Stimulated activated CD4-positive, alpha-beta T cell treated with anti-CD3 and anti-CD28 coated beads, Interleukin-12 subunit alpha, Interleukin-12 subunit beta, amount 100 ng/mL, for 24 hours (primary cell): Measurements from ENCODE around the gene DTX1.
"Not testable (repeated sequence)": the region's sequence is repeated elsewhere in the genome, so short reads cannot be mapped to it uniquely, and the experiment has no call there.

Experiments
- DNase-seq, 2 experiments: peaks; one replicate each; pipeline ENCODE4 v3.0.0-alpha.2; 2020; ENCODE audit warnings: low read depth in 2 of 2

DTX1 gene

DNA sequence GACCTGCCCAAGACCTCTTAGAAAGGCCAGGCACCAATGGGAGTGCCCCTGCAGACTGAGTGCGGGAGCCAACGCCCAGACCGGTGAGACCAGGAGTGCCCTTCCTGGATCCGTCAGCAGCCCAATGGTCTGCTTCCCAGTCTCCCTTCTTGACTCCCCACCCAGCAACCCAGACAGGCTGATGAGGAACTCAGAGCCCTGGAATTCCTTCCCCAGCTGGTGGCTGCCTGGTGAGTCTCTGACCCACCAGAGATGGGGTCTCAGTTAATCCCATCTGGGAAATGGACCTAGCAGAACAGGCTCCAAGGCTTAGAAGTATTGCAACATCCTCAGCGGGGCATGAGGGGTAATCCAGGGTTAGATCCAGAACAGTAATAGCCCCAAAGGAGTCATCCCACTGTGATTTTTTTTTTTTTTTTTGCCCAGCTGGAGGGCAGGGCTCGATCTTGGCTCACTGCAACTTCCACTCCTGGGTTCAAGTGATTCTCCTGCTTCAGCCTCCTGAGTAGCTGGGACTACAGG, 80.5 kb downstream of the DTX1 start:
- DNase-seq = no peak

DNA sequence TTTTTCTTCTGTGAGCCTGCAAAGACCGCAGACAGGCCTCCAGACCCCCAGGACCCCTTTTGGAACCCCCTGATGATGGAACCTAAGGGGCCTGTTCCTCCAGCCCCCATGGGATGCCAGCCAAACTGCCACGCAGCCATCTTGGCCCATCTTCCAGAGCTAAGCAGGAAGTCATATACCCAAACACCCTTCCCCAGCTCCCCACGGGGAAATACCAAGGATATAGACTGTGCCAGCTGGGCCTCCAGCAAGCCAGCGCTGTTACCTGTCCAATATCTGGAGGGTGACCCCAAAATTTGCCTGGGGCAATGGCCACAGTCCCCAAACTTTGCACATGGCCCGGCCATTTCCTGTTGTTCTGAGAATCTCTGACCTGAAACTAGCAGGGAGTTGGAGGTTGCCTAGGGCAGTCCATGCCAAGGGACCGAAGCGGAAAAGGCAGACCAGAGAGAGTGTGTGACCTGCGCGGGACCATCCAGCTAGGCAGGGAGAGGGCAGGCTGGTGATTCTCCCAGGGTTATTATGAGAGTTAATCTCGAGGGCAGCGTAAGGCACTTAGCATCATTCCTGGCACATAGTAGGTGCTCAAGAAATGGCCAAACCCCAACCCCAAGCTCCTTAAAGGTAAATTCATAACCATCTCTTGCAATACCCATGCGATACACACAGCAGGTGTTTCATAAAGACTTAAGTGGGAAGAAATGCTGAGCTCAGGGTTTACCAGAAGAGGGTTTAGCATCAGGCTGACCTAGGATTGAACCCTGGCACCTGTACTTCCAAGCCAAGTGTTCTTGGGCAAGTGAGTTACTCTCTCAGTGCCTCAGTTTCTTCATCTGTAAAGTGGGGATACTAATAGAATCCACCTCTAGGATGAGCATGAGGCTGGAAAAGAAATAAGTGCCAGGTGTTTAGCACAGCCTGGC, 81.6 kb downstream of the DTX1 start:
- DNase-seq = no peak

DNA sequence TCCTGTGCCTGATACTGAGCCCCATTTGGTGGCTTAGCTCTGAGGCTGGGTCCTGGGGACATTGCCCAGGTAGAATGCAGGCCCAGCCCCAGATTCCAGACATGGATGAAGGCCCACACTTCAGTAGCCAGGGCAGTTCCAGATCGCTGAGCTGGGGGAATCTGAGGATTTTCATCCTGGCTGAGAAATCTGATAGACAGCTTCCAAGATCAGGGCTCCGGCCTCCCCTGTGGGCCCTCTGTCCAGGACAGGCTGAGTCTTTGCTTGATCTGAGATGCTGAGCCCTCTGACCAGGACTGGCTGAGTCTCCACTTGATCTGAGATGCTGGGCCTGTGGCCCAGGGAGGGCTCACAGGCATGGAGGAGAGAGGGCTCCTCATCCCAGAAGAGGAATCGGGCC, 82.3 kb downstream of the DTX1 start:
- no peak for DNase-seq

DNA sequence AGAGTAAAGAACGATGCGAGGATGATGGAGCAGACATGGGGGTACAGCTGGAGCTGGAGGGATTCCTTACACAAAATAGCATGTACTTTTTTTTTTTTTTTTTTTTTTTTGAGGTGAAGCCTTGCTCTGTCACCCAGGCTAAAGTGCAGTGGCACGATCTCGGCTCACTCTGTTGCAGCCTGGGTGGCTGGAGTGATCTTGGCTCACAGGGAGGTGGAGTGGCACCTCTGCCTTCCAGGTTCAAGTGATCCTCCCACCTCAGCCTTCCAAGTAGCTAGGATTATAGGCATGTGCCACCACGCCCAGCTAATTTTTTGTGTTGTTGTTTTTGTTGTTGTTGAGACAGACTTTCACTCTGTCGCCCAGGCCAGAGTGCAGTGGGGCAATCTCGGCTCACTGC, 84.2 kb downstream of the DTX1 start:
- no peak for DNase-seq

DNA sequence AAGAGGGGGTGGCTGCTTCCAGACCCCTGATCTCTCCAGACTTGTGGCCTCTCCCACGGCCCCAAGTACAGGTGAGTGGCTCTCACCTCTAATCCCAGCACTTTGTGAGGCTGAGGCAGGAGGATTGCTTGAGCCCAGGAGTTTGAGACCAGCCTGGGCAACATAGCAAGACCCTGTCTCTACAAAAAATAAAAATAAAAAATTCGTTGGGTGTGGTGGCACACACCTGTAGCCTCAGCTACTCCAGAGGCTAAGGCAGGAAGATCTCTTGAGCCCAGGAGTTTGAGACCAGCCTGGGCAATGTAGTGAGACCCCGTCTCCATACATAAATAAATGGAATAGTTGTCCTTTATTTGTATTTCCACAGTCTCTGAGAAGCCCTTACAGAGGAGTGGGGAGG, 85.2 kb downstream of the DTX1 start:
- not testable (repeated sequence) for DNase-seq

DNA sequence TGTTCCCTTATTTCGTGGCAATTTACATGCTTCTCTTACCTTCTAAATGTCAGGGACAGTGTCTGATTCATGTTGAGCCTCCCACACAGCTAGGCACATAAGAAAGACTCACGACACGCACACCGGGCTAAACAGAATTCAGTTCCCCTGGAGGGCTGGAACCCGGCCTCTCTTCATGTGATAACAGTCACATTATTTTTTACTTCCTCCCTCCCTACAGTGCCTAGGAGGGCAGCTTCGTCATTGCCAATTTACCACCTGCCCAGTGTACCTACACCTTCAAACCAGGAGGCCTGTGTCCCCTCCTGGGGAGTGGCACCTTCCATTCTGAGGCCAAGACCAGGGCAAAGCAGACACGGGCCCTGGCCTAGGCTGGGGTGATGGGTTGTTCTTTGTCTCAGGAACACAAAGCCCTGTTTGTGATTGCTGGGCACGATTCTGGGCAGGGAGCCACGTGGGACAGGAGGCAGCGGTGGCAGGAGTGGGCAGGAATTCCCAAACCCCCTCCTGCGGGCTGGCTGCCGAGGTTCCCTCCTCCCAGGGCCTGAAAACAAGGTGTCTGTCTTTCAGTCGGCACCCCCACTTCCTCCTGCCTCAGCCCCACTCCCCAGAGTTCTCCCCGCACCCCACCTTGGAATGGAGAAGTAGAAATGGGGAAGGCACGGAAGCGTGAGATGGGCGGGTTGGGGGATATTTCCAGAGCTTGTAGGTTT, 85.8 kb downstream of the DTX1 start:
- DNase-seq = no peak

DNA sequence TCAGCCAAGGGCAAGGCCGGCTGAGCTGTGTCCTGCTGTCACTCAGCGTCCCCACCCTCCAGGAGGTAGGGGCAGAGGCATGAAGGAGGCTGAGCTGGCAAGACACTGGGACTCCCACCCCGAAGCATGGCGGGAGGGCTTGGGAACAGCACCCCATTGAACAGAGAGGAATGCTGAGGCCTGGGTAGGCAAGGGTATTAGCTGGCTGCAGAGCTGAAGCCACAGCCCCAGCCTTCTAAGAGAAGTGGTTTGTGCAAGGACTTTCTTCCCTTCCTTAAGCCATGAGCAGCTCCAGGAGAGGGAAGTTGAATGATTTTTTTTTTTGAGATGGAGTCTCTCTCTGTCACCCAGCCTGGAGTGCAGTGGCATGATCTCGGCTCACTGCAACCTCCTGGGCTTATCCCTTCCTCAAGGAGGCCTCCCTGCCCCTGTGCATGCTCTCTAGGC, 86.4 kb downstream of the DTX1 start:
- DNase-seq = no peak

DNA sequence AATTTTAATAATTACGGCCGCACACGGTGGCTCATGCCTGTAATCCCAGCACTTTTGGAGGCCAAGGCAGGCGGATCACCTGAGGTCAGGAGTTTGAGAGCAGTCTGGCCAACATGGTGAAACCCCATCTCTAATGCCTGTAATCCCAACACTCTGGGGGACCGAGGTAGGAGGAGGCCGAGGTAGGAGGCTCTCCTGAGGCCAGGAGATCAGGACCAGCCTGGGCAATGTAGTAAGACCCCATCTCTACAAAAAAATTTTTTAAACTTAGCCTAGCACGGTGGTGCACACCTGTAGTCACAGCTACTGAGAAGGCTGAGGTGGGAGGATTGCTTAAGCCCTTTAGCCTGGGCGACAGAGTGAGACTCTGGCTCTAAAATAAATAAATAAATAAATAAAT, 87.4 kb downstream of the DTX1 start:
- no peak for DNase-seq

DNA sequence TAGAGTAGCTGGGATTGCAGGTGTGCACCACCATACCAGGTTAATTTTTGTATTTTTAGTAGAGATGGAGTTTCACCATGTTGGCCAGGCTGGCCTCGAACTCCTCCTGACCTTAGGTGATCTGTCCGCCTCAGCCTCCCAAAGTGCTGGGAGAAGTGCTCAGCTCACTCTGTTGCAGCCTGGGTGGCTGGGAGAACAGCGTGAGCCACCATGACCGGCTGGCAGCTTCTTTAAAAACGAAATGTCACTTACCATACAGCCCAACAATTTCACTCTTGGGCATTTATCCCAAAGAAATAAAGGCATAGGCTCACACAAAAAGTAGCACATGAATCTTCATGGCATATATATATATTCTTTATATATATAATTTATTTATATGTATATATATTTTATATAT, 88.3 kb downstream of the DTX1 start:
- DNase-seq = no peak

DNA sequence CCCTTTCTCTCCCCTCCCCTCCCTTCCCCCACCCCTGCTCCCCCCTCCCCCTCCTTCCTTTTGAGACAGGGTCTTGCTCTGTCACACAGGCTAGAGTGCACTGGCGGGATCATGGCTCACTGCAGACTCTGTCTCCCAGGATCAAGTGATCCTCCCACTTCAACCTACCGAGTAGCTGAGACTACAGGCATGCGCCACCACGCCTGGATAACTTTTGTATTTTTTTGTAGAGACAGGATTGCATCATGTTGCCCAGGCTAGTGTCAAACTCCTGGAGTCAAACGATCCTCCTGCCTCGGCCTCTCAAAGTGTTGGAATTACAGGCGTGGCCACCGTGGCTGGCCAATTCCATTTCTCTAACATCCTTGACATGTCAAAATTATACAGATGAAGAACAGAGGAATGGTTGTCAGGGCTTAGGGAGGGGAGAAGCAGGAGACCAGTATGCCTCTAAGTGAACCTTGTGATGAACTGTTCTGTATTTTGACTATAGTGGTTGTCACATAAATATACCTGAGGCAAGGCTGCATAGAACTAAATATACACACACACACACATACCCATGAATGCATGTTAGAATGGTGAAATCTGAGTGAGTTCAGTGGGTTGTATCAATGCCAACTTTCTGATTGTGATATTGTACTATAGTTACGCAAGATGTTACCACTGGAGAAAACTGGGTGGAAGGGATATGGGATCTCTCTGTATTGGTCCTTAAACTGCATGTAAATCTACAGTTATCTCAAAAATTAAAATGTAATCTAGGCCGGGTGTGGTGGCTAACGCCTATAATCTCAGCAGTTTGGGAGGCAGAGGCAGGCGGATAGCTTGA, 89.4 kb downstream of the DTX1 start:
- no peak for DNase-seq

DNA sequence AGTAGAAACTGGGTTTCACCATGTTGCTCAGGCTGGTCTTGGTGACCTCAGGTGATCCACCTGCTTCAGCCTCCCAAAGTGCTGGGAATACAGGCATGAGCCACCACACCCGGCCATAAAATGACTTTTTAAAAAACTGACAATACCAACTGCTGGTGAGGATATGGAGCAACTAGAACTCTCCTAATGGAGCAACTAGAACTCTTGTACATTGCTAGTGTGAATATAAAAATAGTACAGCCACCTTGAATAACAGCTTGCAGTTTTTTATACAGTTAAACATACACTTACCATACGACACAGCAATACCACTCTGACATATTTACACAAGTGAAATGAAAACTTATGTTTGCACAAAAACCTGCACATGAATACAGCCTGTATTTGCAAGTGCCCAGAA, 90.5 kb downstream of the DTX1 start:
- DNase-seq = no peak
